ENCODE results near the gene ITGBL1. TPM values are rescaled to one million over a fixed set of nuclear protein-coding genes. Genes with fewer than 3 reads are reported as not detected.
A peak's percentile ranks its signal among the peaks of the same experiment; 100 is the strongest.

The ITGBL1 gene
- total and polyA plus RNA-seq, 2 donors (not counting 3 experiments of a cell fraction or from before 2014, with no cell fraction given), result 4.6 to 8.8 TPM

DNA sequence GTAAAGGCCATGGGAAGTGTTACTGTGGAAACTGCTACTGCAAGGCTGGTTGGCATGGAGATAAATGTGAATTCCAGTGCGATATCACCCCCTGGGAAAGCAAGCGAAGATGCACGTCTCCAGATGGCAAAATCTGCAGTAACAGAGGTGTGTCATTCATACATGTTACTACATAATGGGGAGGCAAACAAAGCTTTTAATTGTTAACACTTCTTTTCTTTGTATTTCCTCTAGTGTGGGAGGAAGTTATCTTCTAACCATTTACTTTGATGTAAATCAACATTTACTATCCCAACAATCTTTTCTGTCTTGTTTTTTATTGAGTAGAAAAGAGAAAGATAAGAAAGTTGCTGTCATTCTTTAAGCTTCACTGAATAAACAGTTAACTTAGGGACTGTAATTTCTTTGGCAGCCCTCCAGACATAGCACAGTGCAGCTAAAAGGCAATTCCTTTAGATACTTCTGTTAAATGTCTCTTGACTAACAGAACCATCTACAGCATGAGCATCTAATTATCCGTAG, 126.9 kb downstream of the ITGBL1 start:
- Histone ChIP-seq H3K36me3 (ENCODE audit: control insufficient read depth in 2 of 2, extremely low read depth in 1 of 2, insufficient read depth in 2 of 2, low read length in 2 of 2) (no peaks in the 10 kb centered on the region), H3K9ac (replicated peaks; ENCODE audit: extremely low read depth, insufficient read depth, low read length) (no peak overlapping the region), H3K27me3 (ENCODE audit: control insufficient read depth in 2 of 2, insufficient read depth in 2 of 2, low read length in 2 of 2) (no peaks in the 10 kb centered on the region), H3K4me3 (replicated peaks in 1 of 3; ENCODE audit: insufficient read depth in 1 of 3, low read depth in 1 of 3, low read length in 3 of 3) (no peak overlapping the region), H3K9me3 (replicated peaks; ENCODE audit: control insufficient read depth, insufficient read depth, low read length) (no peaks in the 10 kb centered on the region), H2AFZ (ENCODE audit: low read depth, low read length) (no peak overlapping the region), H3K4me2 (ENCODE audit: insufficient read depth, low read length) (peak overlapping the region; percentile 49), H4K20me1 (replicated peaks; ENCODE audit: control insufficient read depth, extremely low read depth, insufficient read depth, low read length) (no peaks in the 10 kb centered on the region), H3K9me1 (replicated peaks; ENCODE audit: control insufficient read depth, extremely low read depth, insufficient read depth, low read length) (no peaks in the 10 kb centered on the region), H3K4me1 (ENCODE audit: control insufficient read depth, extremely low read depth, insufficient read depth, low read length) (peaks cover 22% of the 10 kb centered on the region), H3K27ac (ENCODE audit: insufficient read depth, low read depth, low read length) (peak overlapping the region; percentile 13), H3K79me2 (ENCODE audit: control insufficient read depth, insufficient read depth, low read length) (no peaks in the 10 kb centered on the region)
- ChIA-PET CTCF (interaction anchor here (0.6 to 1.2 kb wide), 7 partner anchors 14 to 179 kb away, joined by 3 to 6 read pairs (median 4); no protein-coding TSS in a partner anchor), POLR2A (no interaction called here)
- dilution Hi-C loops (cut with MboI; ENCODE audit: extremely low pct_ligation_motif_present, low sequenced_read_pairs), result no loop called here
- peak; percentile 82 for DNase-seq (ENCODE audit: low read depth, low spot score)
- no TSS peak for BruUV-seq (replicated peaks)
- peak; percentile 87 for FAIRE-seq
- TF ChIP-seq MYC (IDR thresholded peaks at IDR 0.05; ENCODE audit: low read depth, low read length), result no peak
- no peak for TF ChIP-seq POLR2AphosphoS5 (IDR thresholded peaks at IDR 0.05; ENCODE audit: insufficient read depth, low read depth, low read length)
- TF ChIP-seq JUN (IDR thresholded peaks at IDR 0.05; ENCODE audit: borderline replicate concordance, insufficient read depth, insufficient read length, low read depth), result peak; percentile 5
- intact Hi-C loops (cut with micrococcal nuclease), result loop anchor here (1.0 kb wide), 2 partner anchors 45 to 65 kb away; no protein-coding TSS in a partner anchor

- H3K4me2 ChIP-seq (ENCODE audit: insufficient read depth, low read length), result no peak overlapping the region
- no TSS peak for BruUV-seq (replicated peaks)
Measured at GRCh38 chr13:101584331-101584730, 131.9 kb downstream of the ITGBL1 start.

More at GRCh38 chr13:101584331-101584730, 131.9 kb downstream of the ITGBL1 start:
- no peak for FAIRE-seq
- CTCF ChIA-PET, result interaction anchor here (1.2 kb wide), 1 partner anchor 14 kb away, joined by 4 read pairs; no protein-coding TSS in a partner anchor
- H3K9me1 ChIP-seq (replicated peaks; ENCODE audit: control insufficient read depth, extremely low read depth, insufficient read depth, low read length), result no peaks in the 10 kb centered on the region
- dilution Hi-C loops (cut with MboI; ENCODE audit: extremely low pct_ligation_motif_present, low sequenced_read_pairs), result no loop called here
- TF ChIP-seq GATA2 (IDR thresholded peaks at IDR 0.05; ENCODE audit: insufficient read depth, insufficient read length, low read depth, low read length) (no peak), MAX (IDR thresholded peaks at IDR 0.05; ENCODE audit: insufficient read depth, insufficient read length) (no peak), MYC (IDR thresholded peaks at IDR 0.05; ENCODE audit: low read depth, low read length) (no peak), POLR2A (IDR thresholded peaks at IDR 0.05; ENCODE audit: low read depth, low read length) (no peak), POLR2AphosphoS5 (IDR thresholded peaks at IDR 0.05; ENCODE audit: insufficient read depth, low read depth, low read length) (no peak), FOS (IDR thresholded peaks at IDR 0.05; ENCODE audit: borderline replicate concordance, insufficient read depth, low read length) (no peak), JUN (IDR thresholded peaks at IDR 0.05; ENCODE audit: borderline replicate concordance, insufficient read depth, insufficient read length, low read depth) (no peak), EZH2 (IDR thresholded peaks at IDR 0.05; ENCODE audit: borderline replicate concordance, low read depth, low read length, severe bottlenecking) (no peak), CTCF (IDR thresholded peaks at IDR 0.05; ENCODE audit: extremely low read depth in 1 of 2, insufficient read depth in 1 of 2, low read depth in 1 of 2, low read length in 2 of 2) (no peak)
- H3K4me3 ChIP-seq (replicated peaks in 1 of 3; ENCODE audit: insufficient read depth in 1 of 3, low read depth in 1 of 3, low read length in 3 of 3), result no peak overlapping the region
- H3K79me2 ChIP-seq (ENCODE audit: control insufficient read depth, insufficient read depth, low read length), result no peaks in the 10 kb centered on the region
- H3K27ac ChIP-seq (ENCODE audit: insufficient read depth, low read depth, low read length), result no peak overlapping the region
- H2AFZ ChIP-seq (ENCODE audit: low read depth, low read length), result no peak overlapping the region
- no peak overlapping the region for H3K9ac ChIP-seq (replicated peaks; ENCODE audit: extremely low read depth, insufficient read depth, low read length)
- H3K4me1 ChIP-seq (ENCODE audit: control insufficient read depth, extremely low read depth, insufficient read depth, low read length), result peaks cover 9% of the 10 kb centered on the region
- no peak for DNase-seq (ENCODE audit: low read depth, low spot score)
- no peaks in the 10 kb centered on the region for H4K20me1 ChIP-seq (replicated peaks; ENCODE audit: control insufficient read depth, extremely low read depth, insufficient read depth, low read length)
- H3K9me3 ChIP-seq (replicated peaks; ENCODE audit: control insufficient read depth, insufficient read depth, low read length), result no peaks in the 10 kb centered on the region
- H3K27me3 ChIP-seq (ENCODE audit: control insufficient read depth in 2 of 2, insufficient read depth in 2 of 2, low read length in 2 of 2), result no peaks in the 10 kb centered on the region
- no peaks in the 10 kb centered on the region for H3K36me3 ChIP-seq (ENCODE audit: control insufficient read depth in 2 of 2, extremely low read depth in 1 of 2, insufficient read depth in 2 of 2, low read length in 2 of 2)
- POLR2A ChIA-PET, result interaction anchor here (0.5 kb wide), 1 partner anchor 53 kb away, joined by 3 read pairs; no protein-coding TSS in a partner anchor
- intact Hi-C loops (cut with micrococcal nuclease), result no loop called here

Measured in endothelial cell of umbilical vein (primary cell).